Mesendoderm (in vitro differentiated cells): Measurements from ENCODE around the gene SLC7A4.

Experiments used
- DNase-seq: peaks from one replicate; pipeline ENCODE4 v3.0.0; 2013
- H2AK5ac ChIP-seq: 2 replicates; pipeline ENCODE4 v1.6.1; 2013; ENCODE audit warnings: low read length, inconsistent platforms
- H2BK120ac ChIP-seq: 2 replicates; pipeline ENCODE4 v1.6.1; 2013; ENCODE audit warnings: low read depth, mild to moderate bottlenecking, low read length, moderate library complexity, mixed read lengths
- H2BK15ac ChIP-seq: replicated peaks from 2 replicates; pipeline ENCODE4 v1.6.1; 2013; ENCODE audit warnings: low read depth, mild to moderate bottlenecking, moderate library complexity
- H2BK5ac ChIP-seq: 2 replicates; pipeline ENCODE4 v1.6.1; 2013; ENCODE audit warnings: low read length, inconsistent platforms
- H3K18ac ChIP-seq: 2 replicates; pipeline ENCODE4 v1.6.1; 2013; ENCODE audit warnings: mild to moderate bottlenecking, low read length, mixed read lengths
- H3K23ac ChIP-seq: one replicate; pipeline ENCODE4 v1.6.1; 2013; ENCODE audit warnings: low read length
- H3K27ac ChIP-seq: 2 replicates; pipeline ENCODE4 v1.5.1; 2013; ENCODE audit warnings: low read depth, mild to moderate bottlenecking, inconsistent platforms, low read length, moderate library complexity
- H3K27me3 ChIP-seq: 2 replicates; pipeline ENCODE4 v1.6.1; 2013; ENCODE audit warnings: low read length, control low read depth, mild to moderate bottlenecking, inconsistent platforms; ENCODE audit not compliant: insufficient read depth, poor library complexity
- H3K36me3 ChIP-seq: 2 replicates; pipeline ENCODE4 v1.6.1; 2013; ENCODE audit warnings: low read length, inconsistent platforms; ENCODE audit not compliant: control insufficient read depth, insufficient read depth
- H3K4ac ChIP-seq: one replicate; pipeline ENCODE4 v1.6.1; 2013; ENCODE audit warnings: low read depth, mild to moderate bottlenecking, low read length, moderate library complexity
- H3K4me1 ChIP-seq: 2 replicates; pipeline ENCODE4 v1.6.1; 2013; ENCODE audit warnings: low read depth, low read length, inconsistent platforms; ENCODE audit not compliant: control insufficient read depth
- H3K4me2 ChIP-seq: 2 replicates; pipeline ENCODE4 v1.6.1; 2013; ENCODE audit warnings: low read length
- H3K4me3 ChIP-seq: 2 replicates; pipeline ENCODE4 v1.5.1; 2013; ENCODE audit warnings: mild to moderate bottlenecking, low read length
- H3K56ac ChIP-seq: one replicate; pipeline ENCODE4 v1.6.1; 2013; ENCODE audit warnings: low read length
- H3K79me1 ChIP-seq: 2 replicates; pipeline ENCODE4 v1.6.1; 2013; ENCODE audit warnings: low read length, inconsistent platforms
- H3K79me2 ChIP-seq: 2 replicates; pipeline ENCODE4 v1.6.1; 2013; ENCODE audit warnings: mild to moderate bottlenecking, low read length; ENCODE audit not compliant: control insufficient read depth, insufficient read depth
- H3K9ac ChIP-seq: 2 replicates; pipeline ENCODE4 v1.6.1; 2013; ENCODE audit warnings: low read length, inconsistent platforms
- H4K5ac ChIP-seq: one replicate; pipeline ENCODE4 v1.6.1; 2013; ENCODE audit warnings: low read length
- H4K8ac ChIP-seq: one replicate; pipeline ENCODE4 v1.6.1; 2013; ENCODE audit warnings: low read depth, mild to moderate bottlenecking, control low read depth, low read length, moderate library complexity
- WGBS: extraction: QIAGEN DNeasy Blood & Tissue Kit; methylation state at CpG from one replicate; pipeline ENCODE4 v1.1.7; 2013; ENCODE audit warnings: low lambda C conversion rate, missing lambda C conversion rate; ENCODE audit not compliant: insufficient coverage; ENCODE audit errors: extremely low coverage; 5-methylcytosine and 5-hydroxymethylcytosine counted together

SLC7A4 gene

DNA sequence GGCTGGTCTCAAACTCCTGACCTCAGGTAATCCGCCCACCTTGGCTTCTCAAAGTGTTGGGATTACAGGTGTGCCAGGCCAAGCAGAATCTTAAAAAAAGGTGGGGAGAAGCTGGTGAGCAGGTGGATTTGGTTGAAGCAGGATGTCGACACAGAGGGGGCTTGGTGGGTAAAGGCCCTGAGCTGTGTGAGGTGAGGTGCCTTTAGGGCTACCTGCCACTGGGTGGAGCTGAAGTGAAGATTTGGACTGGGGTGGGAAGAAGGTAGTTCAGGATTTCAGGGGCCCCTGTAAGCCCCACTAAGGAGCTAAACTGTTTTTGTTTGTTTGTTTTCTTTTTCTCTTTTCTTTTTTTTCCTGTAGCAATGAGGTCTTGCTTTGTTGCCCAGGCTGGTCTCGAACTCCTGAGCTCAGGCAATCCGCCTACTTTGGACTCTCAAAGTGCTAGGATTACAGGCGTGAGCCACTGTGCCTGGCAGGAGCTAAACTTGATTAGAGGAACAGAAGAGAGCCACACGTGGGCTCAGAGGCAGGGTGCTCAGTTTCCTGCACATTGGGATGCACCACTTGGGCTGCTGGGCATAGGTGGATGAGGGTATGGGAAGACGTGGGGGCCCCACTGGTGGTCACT is 11.4 kb downstream of the SLC7A4 start:
- H3K56ac ChIP-seq, result no peak overlapping the region
- H3K79me1 ChIP-seq, result no peaks in the 10 kb centered on the region
- no peak overlapping the region for H4K8ac ChIP-seq
- peak; percentile 58 for DNase-seq
- H3K79me2 ChIP-seq, result no peaks in the 10 kb centered on the region
- H3K27me3 ChIP-seq, result no peaks in the 10 kb centered on the region
- no peak overlapping the region for H3K27ac ChIP-seq
- WGBS, result no CpG with 5 or more reads among the region's 7 CpGs
- no peak overlapping the region for H2BK5ac ChIP-seq
- no peak overlapping the region for H3K23ac ChIP-seq
- no peak overlapping the region for H3K4me3 ChIP-seq
- no peak overlapping the region for H3K18ac ChIP-seq
- H2AK5ac ChIP-seq, result no peak overlapping the region
- H3K4me1 ChIP-seq, result no peaks in the 10 kb centered on the region
- H3K36me3 ChIP-seq, result no peaks in the 10 kb centered on the region
- no peak overlapping the region for H3K4ac ChIP-seq
- H3K9ac ChIP-seq, result no peak overlapping the region
- no peak overlapping the region for H4K5ac ChIP-seq
- H2BK120ac ChIP-seq, result no peak overlapping the region
- no peak overlapping the region for H3K4me2 ChIP-seq
- H2BK15ac ChIP-seq, result no peak overlapping the region

DNA sequence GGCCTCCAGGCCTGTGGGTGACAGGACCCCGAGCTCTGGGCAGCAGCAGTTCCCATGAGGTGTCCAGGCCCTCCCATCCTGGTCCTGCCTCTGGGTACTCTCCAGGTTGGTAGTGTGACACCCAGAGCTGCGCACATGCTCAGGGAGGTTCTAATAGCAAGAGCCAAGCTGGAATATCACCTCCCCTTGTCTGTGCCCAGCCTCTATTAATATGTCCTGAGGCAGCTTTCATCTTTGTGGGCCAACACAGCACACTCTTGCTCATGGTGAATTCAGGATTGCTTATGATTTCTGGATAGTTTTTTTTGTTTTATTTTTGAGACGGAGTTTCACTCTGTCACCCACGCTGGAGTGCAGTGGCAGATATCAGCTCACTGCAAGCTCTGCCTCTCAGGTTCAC is 14.0 kb downstream of the SLC7A4 start:
- Histone ChIP-seq H4K8ac (no peak overlapping the region), H2BK120ac (no peak overlapping the region), H3K18ac (no peak overlapping the region), H3K23ac (no peak overlapping the region), H3K27ac (no peak overlapping the region), H2AK5ac (no peak overlapping the region), H3K27me3 (no peaks in the 10 kb centered on the region), H3K9ac (no peak overlapping the region), H3K4ac (no peak overlapping the region), H3K56ac (no peak overlapping the region), H3K79me1 (no peaks in the 10 kb centered on the region), H2BK15ac (no peak overlapping the region), H2BK5ac (no peak overlapping the region), H3K4me1 (peaks cover 5% of the 10 kb centered on the region), H3K36me3 (no peaks in the 10 kb centered on the region), H4K5ac (no peak overlapping the region), H3K4me3 (no peak overlapping the region), H3K4me2 (no peak overlapping the region), H3K79me2 (no peaks in the 10 kb centered on the region)
- no peak for DNase-seq
- WGBS, result no CpG with 5 or more reads among the region's 4 CpGs

DNA sequence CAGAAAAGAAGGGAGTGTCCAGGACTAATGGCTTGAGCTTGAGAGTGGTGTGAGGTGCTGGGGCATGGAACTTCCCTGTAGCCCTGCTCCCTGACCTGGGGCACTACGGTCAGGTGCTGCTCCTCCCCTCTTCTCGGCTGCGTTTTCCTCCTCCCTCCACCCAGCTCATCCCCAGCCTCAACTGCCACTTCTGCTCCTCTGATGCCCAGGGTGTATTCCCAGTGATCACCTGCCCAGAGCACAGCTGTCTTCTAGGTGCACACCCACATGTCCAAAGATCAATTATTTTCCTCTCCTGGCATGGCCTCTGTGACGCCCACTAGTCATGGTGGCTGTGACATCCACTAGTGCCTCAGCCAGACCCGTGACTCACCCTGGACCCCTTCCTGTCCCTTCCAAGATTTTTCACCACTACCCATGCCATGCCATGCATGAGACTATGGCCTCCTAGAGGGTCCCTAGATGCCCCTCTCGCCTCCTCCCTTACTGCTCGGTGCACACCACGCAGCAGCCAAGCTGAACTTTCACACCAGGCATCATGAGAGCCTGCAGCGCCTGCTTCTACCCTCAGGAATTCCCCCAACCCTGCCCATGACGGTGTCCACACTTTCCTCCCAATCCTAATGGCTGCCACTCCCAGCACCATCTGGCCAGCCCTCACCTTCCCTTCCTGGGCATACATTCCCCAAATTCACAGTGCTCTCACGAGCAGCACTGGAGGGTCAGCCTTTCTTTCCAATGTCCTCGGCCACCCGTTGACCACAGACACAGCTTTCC is 15.5 kb downstream of the SLC7A4 start:
- H3K27ac ChIP-seq, result no peak overlapping the region
- no peak overlapping the region for H3K4me3 ChIP-seq
- peak overlapping the region; percentile 5 for H3K56ac ChIP-seq
- H3K18ac ChIP-seq, result no peak overlapping the region
- no peak overlapping the region for H3K23ac ChIP-seq
- H3K4ac ChIP-seq, result no peak overlapping the region
- no peaks in the 10 kb centered on the region for H3K79me2 ChIP-seq
- no peak overlapping the region for H3K9ac ChIP-seq
- no peak overlapping the region for H2BK120ac ChIP-seq
- no peak overlapping the region for H4K8ac ChIP-seq
- H2BK15ac ChIP-seq, result no peak overlapping the region
- H3K36me3 ChIP-seq, result no peaks in the 10 kb centered on the region
- peaks cover 2% of the 10 kb centered on the region for H3K79me1 ChIP-seq
- H4K5ac ChIP-seq, result no peak overlapping the region
- no peak for DNase-seq
- H2AK5ac ChIP-seq, result no peak overlapping the region
- H2BK5ac ChIP-seq, result no peak overlapping the region
- no peaks in the 10 kb centered on the region for H3K27me3 ChIP-seq
- H3K4me1 ChIP-seq, result peaks cover 5% of the 10 kb centered on the region
- no peak overlapping the region for H3K4me2 ChIP-seq
- WGBS, result no CpG with 5 or more reads among the region's 13 CpGs

DNA sequence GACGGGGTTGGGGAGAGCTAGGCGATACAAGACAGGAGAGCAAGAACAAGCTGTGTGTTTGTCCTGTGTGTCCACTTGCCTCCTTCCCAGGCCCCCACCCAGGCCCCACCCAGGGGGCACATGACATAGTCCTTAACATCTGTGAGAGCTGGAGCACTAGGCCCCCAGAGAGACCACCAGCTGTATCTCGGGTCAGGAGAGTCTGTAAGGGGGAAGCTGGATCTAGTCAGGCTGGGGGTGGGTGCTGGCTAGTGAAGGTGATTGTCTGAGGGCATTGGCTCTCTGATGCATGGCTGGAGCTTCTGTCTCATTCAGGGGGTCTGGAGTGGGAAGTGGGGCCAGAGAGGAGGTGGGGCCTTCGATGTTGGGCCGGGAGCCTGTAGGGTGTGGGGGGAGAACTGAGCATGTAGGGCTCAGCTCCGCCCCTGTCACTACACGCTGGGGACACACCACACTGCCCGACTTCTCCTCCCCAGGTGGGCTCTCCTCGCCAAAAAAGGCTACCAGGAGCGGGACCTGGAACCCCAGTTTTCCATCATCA is 16.8 kb downstream of the SLC7A4 start:
- H3K4me2 ChIP-seq, result no peak overlapping the region
- no peak overlapping the region for H2AK5ac ChIP-seq
- H3K4me3 ChIP-seq, result no peak overlapping the region
- H2BK5ac ChIP-seq, result no peak overlapping the region
- no peak overlapping the region for H3K23ac ChIP-seq
- H2BK120ac ChIP-seq, result no peak overlapping the region
- H3K18ac ChIP-seq, result no peak overlapping the region
- no peak for DNase-seq
- H3K79me2 ChIP-seq, result no peaks in the 10 kb centered on the region
- WGBS, result no CpG with 5 or more reads among the region's 10 CpGs
- peaks cover 2% of the 10 kb centered on the region for H3K79me1 ChIP-seq
- no peak overlapping the region for H3K4ac ChIP-seq
- no peak overlapping the region for H4K5ac ChIP-seq
- H3K9ac ChIP-seq, result no peak overlapping the region
- H3K27ac ChIP-seq, result no peak overlapping the region
- no peak overlapping the region for H4K8ac ChIP-seq
- peak overlapping the region; percentile 65 for H3K56ac ChIP-seq
- H3K27me3 ChIP-seq, result no peaks in the 10 kb centered on the region
- no peaks in the 10 kb centered on the region for H3K36me3 ChIP-seq
- H3K4me1 ChIP-seq, result peaks cover 5% of the 10 kb centered on the region
- H2BK15ac ChIP-seq, result no peak overlapping the region

DNA sequence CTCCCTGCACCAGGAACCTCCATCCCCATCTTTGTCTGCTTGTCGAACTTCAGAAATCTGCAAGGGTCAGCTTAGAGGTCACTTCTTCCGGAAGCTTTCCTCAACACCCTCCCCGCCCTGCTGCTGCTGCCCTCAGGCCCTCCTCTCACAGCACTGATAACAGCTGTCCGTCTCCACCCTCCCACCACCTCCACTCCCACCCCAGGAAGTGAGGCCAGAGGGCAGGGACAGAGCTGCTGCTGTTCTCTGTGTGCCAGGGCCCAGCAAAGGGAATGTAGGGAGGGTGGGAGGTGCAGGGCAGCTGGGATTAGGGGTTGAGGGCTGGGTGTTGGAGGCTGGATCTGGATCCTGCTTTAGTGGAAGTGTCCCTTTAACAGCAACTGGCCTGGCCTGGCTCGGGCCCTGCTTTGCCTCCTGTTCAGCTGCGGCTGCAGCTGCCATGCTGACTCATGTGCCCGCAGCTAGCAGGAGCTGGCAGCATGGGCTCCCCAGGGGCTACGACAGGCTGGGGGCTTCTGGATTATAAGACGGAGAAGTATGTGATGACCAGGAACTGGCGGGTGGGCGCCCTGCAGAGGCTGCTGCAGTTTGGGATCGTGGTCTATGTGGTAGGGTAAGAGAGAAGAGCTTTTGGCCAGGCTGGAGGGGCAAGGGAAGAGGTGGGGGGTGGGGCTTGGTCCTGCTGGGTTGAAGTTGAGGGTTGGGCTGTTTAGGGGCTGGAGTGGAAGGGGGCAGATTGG is 17.5 kb downstream of the SLC7A4 start, which contains the start of gene P2RX6:
P2RX6 (plus strand) TSS at position 440 of the 740 bp plus-strand sequence; CDS start at position 450, 10 bp downstream.
- H3K18ac ChIP-seq, result peak within 1 kb of the TSS; percentile 62
- H2BK15ac ChIP-seq, result no peak within 1 kb of the TSS
- no peak within 1 kb of the TSS for H3K4me3 ChIP-seq
- no peaks in the 10 kb centered on the region for H3K27me3 ChIP-seq
- H3K56ac ChIP-seq, result peak within 1 kb of the TSS; percentile 91
- no peaks in the 10 kb centered on the region for H3K79me2 ChIP-seq
- H3K4me1 ChIP-seq, result peaks cover 5% of the 10 kb centered on the region
- WGBS, result no CpG with 5 or more reads among the region's 12 CpGs
- no peak within 1 kb of the TSS for H3K23ac ChIP-seq
- no peak within 1 kb of the TSS for H2AK5ac ChIP-seq
- peaks cover 2% of the 10 kb centered on the region for H3K79me1 ChIP-seq
- peak within 1 kb of the TSS; percentile 77 for H3K4me2 ChIP-seq
- no peak within 1 kb of the TSS for H4K5ac ChIP-seq
- no peaks in the 10 kb centered on the region for H3K36me3 ChIP-seq
- peak within 1 kb of the TSS; percentile 77 for H3K9ac ChIP-seq
- no peak within 1 kb of the TSS for H4K8ac ChIP-seq
- H2BK5ac ChIP-seq, result peak within 1 kb of the TSS; percentile 81
- H2BK120ac ChIP-seq, result no peak within 1 kb of the TSS
- H3K4ac ChIP-seq, result no peak within 1 kb of the TSS
- peak; percentile 90 for DNase-seq
- peak within 1 kb of the TSS; percentile 68 for H3K27ac ChIP-seq
